B cell (primary cell): Measurements from ENCODE around the gene ART4. TPM values are rescaled to one million over a fixed set of nuclear protein-coding genes. Genes with fewer than 3 reads are reported as not detected.

Source experiments
- ATAC-seq: fragments of 200-7000 bp; cut with Tn5 transposase; one replicate; pipeline ENCODE4 v1.10.0; 2021; ENCODE audit warnings: low read depth, mild to moderate bottlenecking, moderate number of reproducible peaks, moderate library complexity
- CTCF ChIA-PET: fragments of 350-600 bp; sonication (Branson Sonifier 250); formaldehyde crosslinking; loops from one replicate; lab custom pipeline; 2021; ENCODE audit warnings: antibody characterized with exemption, inconsistent platforms; lab: Charles Lee
- POLR2A ChIA-PET: fragments of 350-600 bp; sonication (Branson Sonifier 250); formaldehyde crosslinking; loops from one replicate; lab custom pipeline; 2021; ENCODE audit warnings: antibody characterized with exemption; lab: Charles Lee
- DNase-seq: peaks from one replicate; pipeline ENCODE4 v3.0.0; 2013
- H2AFZ ChIP-seq: 2 replicates; pipeline ENCODE4 v1.6.1; 2012; ENCODE audit warnings: mild to moderate bottlenecking, low read depth, low read length; ENCODE audit not compliant: insufficient read depth, poor library complexity, severe bottlenecking
- H3K27ac ChIP-seq, 2 donors: 1 replicate in 1 of 2; 2 replicates in 1 of 2; pipeline ENCODE4 v1.5.1; 2012 to 2013; ENCODE audit warnings: low read length in 2 of 2, mild to moderate bottlenecking in 2 of 2, moderate library complexity in 1 of 2
- H3K27me3 ChIP-seq, 4 experiments: fragments of 200-600 bp in 1 of 4; sonication (generic) in 1 of 4; replicated peaks in 1 of 4; 1 replicate in 2 of 4; 2 replicates in 2 of 4; pipeline versions ENCODE4 v1.6.1 to v1.7.0; 2013 to 2016; ENCODE audit warnings: low read length in 3 of 4, mild to moderate bottlenecking in 2 of 4, mixed read lengths in 1 of 4, moderate library complexity in 1 of 4; ENCODE audit not compliant: insufficient read depth in 4 of 4, control insufficient read depth in 3 of 4; ENCODE audit errors: control extremely low read depth in 1 of 4
- H3K36me3 ChIP-seq, 2 experiments: replicated peaks in 1 of 2; 1 replicate in 1 of 2; 2 replicates in 1 of 2; pipeline versions ENCODE4 v1.6.1 to v1.7.1; 2013; ENCODE audit warnings: low read length in 1 of 2; ENCODE audit not compliant: insufficient read depth in 2 of 2, control insufficient read depth in 1 of 2; ENCODE audit errors: control extremely low read depth in 1 of 2, extremely low read depth in 1 of 2
- H3K4me1 ChIP-seq, 2 donors: fragments of 200-600 bp in 1 of 2; sonication (generic) in 1 of 2; 1 replicate in 1 of 2; 2 replicates in 1 of 2; pipeline versions ENCODE4 v1.5.1 to v1.6.1; 2013 to 2017; ENCODE audit warnings: low read length in 2 of 2; ENCODE audit not compliant: control insufficient read depth in 2 of 2, insufficient read depth in 2 of 2
- H3K4me2 ChIP-seq: replicated peaks from 2 replicates; pipeline ENCODE3; 2012; ENCODE audit warnings: mild to moderate bottlenecking, low read depth, low read length; ENCODE audit not compliant: poor library complexity, severe bottlenecking
- H3K4me3 ChIP-seq, 5 experiments: fragments of 200-600 bp in 1 of 5; sonication (generic) in 1 of 5; 1 replicate in 3 of 5; 2 replicates in 2 of 5; pipeline versions ENCODE4 v1.5.1 to v1.7.0; 2011 to 2016; ENCODE audit warnings: low read length in 4 of 5, mild to moderate bottlenecking in 4 of 5, low read depth in 2 of 5, control low read depth in 1 of 5, moderate library complexity in 1 of 5; ENCODE audit not compliant: insufficient read depth in 1 of 5; ENCODE audit errors: control extremely low read depth in 1 of 5, extremely low read depth in 1 of 5
- H3K79me2 ChIP-seq: fragments of 200-600 bp; sonication (generic); one replicate; pipeline ENCODE4 v1.6.0; 2016; ENCODE audit warnings: low read length; ENCODE audit not compliant: control insufficient read depth, insufficient read depth
- H3K9ac ChIP-seq: fragments of 200-600 bp; sonication (generic); 2 replicates; pipeline ENCODE4 v1.6.1; 2017; ENCODE audit warnings: mild to moderate bottlenecking, low read length, moderate library complexity
- H3K9me3 ChIP-seq, 3 donors: one replicate each; pipeline versions ENCODE4 v1.6.1 to v1.7.1; 2013; ENCODE audit warnings: low read length in 2 of 3; ENCODE audit not compliant: control insufficient read depth in 2 of 3, insufficient read depth in 1 of 3; ENCODE audit errors: control extremely low read depth in 1 of 3
- H4K20me1 ChIP-seq: 2 replicates; pipeline ENCODE4 v1.6.0; 2012; ENCODE audit warnings: mild to moderate bottlenecking, low read length; ENCODE audit not compliant: insufficient read depth, control insufficient read depth, poor library complexity, severe bottlenecking
- H3K27ac Mint-ChIP-seq: one replicate; pipeline ENCODE4 v1.8.0; 2021; ENCODE audit warnings: mixed read lengths
- H3K27me3 Mint-ChIP-seq: one replicate; pipeline ENCODE4 v1.8.0; 2021; ENCODE audit warnings: mixed read lengths
- H3K4me1 Mint-ChIP-seq: one replicate; pipeline ENCODE4 v1.8.0; 2021; ENCODE audit warnings: mixed read lengths
- H3K4me3 Mint-ChIP-seq: one replicate; pipeline ENCODE4 v1.8.0; 2021; ENCODE audit warnings: mixed read lengths
- H3K9me3 Mint-ChIP-seq: one replicate; pipeline ENCODE4 v1.8.0; 2022; ENCODE audit warnings: mixed read lengths; ENCODE audit not compliant: insufficient read depth
- CTCF ChIP-seq: fragments of 200-600 bp; IDR thresholded peaks from one replicate; pipeline ENCODE4 v1.8.0; 2022; ENCODE audit warnings: antibody characterized with exemption, mild to moderate bottlenecking
- EZH2 ChIP-seq: IDR thresholded peaks from 2 replicates; pipeline ENCODE4 v1.6.1; 2012; ENCODE audit warnings: borderline replicate concordance, low read depth, mild to moderate bottlenecking, moderate library complexity, low read length; ENCODE audit not compliant: insufficient read depth, poor library complexity, severe bottlenecking
- WGBS: methylation state at CpG from one replicate; pipeline ENCODE4 v1.1.5; 2013; ENCODE audit warnings: missing lambda C conversion rate; ENCODE audit not compliant: insufficient coverage; 5-methylcytosine and 5-hydroxymethylcytosine counted together
- intact Hi-C: fragments of 100-400 bp; cut with micrococcal nuclease; formaldehyde crosslinking; loops from one replicate; pipeline ENCODE4 v1.10.0; 2022
- polyA plus RNA-seq: library from polyadenylated mRNA; depleted of rRNA; stranded (reverse); fragments of >200 nt; gene quantifications from 2 replicates; pipeline ENCODE4 v1.2.3, GENCODE V29; 2012
- total RNA-seq, 2 donors: library from RNA; stranded (reverse); fragments of 120-200 nt in 1 of 2; gene quantifications; 1 replicate in 1 of 2; 2 replicates in 1 of 2; pipeline versions ENCODE4 v1.2.3 to v1.2.4, GENCODE V29; 2013 to 2022

ART4 gene
- total and polyA plus RNA-seq, 2 donors (not counting 1 experiment from before 2014, with no cell fraction given), result not detected

- WGBS, result 100% methylated on average over 3 of the region's 5 CpGs
- DNase-seq, result no peak
Measured at GRCh38 chr12:14776236-14776961, 66.9 kb downstream of the ART4 start.

More at GRCh38 chr12:14776236-14776961, 66.9 kb downstream of the ART4 start:
- TF ChIP-seq EZH2, result no peak
- TF ChIP-seq CTCF, result peak; percentile 38
- CTCF ChIA-PET, result interaction anchor here (0.6 to 2.6 kb wide), 7 partner anchors 8 to 445 kb away, joined by 3 to 9 read pairs (median 4); partner anchors contain the start of gene RERG
- H3K4me1 ChIP-seq, result peaks cover 11 to 26% of the 10 kb centered on the region in 2 donors
- H3K4me3 ChIP-seq, result no peak overlapping the region
- Mint-ChIP-seq H3K9me3 (no peaks in the 10 kb centered on the region), H3K4me3 (no peak overlapping the region), H3K4me1 (peaks cover 36% of the 10 kb centered on the region), H3K27ac (no peak overlapping the region), H3K27me3 (no peaks in the 10 kb centered on the region)
- peaks cover 5% of the 10 kb centered on the region for H3K79me2 ChIP-seq
- no peaks in the 10 kb centered on the region for H3K36me3 ChIP-seq
- no peaks in the 10 kb centered on the region for H3K27me3 ChIP-seq
- intact Hi-C loops, result no loop called here
- POLR2A ChIA-PET, result interaction anchor here (3.5 kb wide), 1 partner anchor 26 kb away, joined by 17 read pairs; the partner anchor contains the start of genes C12orf60 and WBP11
- no peak overlapping the region for H3K4me2 ChIP-seq
- H4K20me1 ChIP-seq, result no peaks in the 10 kb centered on the region
- peaks cover 0 to 10% (median 0%) of the 10 kb centered on the region in 3 donors for H3K9me3 ChIP-seq
- no peak overlapping the region for H3K27ac ChIP-seq
- ATAC-seq, result no peak
- no peak overlapping the region for H2AFZ ChIP-seq
- no peak overlapping the region for H3K9ac ChIP-seq
